GM19397 (cell line): Measurements from ENCODE around the gene CEP112.

ENCODE experiments used
- ATAC-seq: cut with Tn5 transposase; IDR thresholded peaks from one replicate; pipeline ENCODE4 v1.9.1; 2021; ENCODE audit warnings: mild to moderate bottlenecking, moderate library complexity; ENCODE audit not compliant: unreplicated experiment

Gene CEP112

GRCh38 chr17:66211047-66211810 is 19.3 kb upstream of the CEP112 start:
- ATAC-seq, result no peak

GRCh38 chr17:66210208-66210574 is 18.3 kb upstream of the CEP112 start:
- no peak for ATAC-seq

GRCh38 chr17:66207936-66208335 is 16.0 kb upstream of the CEP112 start:
- no peak for ATAC-seq

GRCh38 chr17:66203274-66204015 is 11.5 kb upstream of the CEP112 start:
- no peak for ATAC-seq

GRCh38 chr17:66200685-66201092 is 8.8 kb upstream of the CEP112 start:
- ATAC-seq, result no peak

- ATAC-seq, result no peak
Measured at GRCh38 chr17:66198242-66198641, 6.3 kb upstream of the CEP112 start.

GRCh38 chr17:66192378-66192687 is 400 bp upstream of the CEP112 start:
- ATAC-seq, result no peak

GRCh38 chr17:66190738-66191592 is 968 bp downstream of the CEP112 start:
- ATAC-seq, result no peak

- no peak for ATAC-seq
Measured at GRCh38 chr17:66187718-66188117, 4.2 kb downstream of the CEP112 start.

- ATAC-seq, result no peak
Measured at GRCh38 chr17:66185862-66186261, 6.1 kb downstream of the CEP112 start.

GRCh38 chr17:66184392-66184791 is 7.5 kb downstream of the CEP112 start:
- no peak for ATAC-seq

GRCh38 chr17:66183529-66183928 is 8.4 kb downstream of the CEP112 start:
- ATAC-seq, result no peak

- ATAC-seq, result no peak
Measured at GRCh38 chr17:66178642-66179041, 13.3 kb downstream of the CEP112 start.

GRCh38 chr17:66177048-66177447 is 14.9 kb downstream of the CEP112 start:
- no peak for ATAC-seq

- no peak for ATAC-seq
Measured at GRCh38 chr17:66175892-66176291, 16.0 kb downstream of the CEP112 start.

- ATAC-seq, result no peak
Measured at GRCh38 chr17:66172691-66173223, 19.2 kb downstream of the CEP112 start.

GRCh38 chr17:66172144-66172543 is 19.8 kb downstream of the CEP112 start:
- ATAC-seq, result no peak

GRCh38 chr17:66171692-66172091 is 20.2 kb downstream of the CEP112 start:
- ATAC-seq, result no peak

- ATAC-seq, result no peak
Measured at GRCh38 chr17:66171172-66171571, 20.8 kb downstream of the CEP112 start.

- no peak for ATAC-seq
Measured at GRCh38 chr17:66169839-66170238, 22.1 kb downstream of the CEP112 start.

- ATAC-seq, result no peak
Measured at GRCh38 chr17:66167189-66167815, 24.6 kb downstream of the CEP112 start.
